HFFc6 (cell line): Measurements from ENCODE around the gene IFNA5. TPM values are rescaled to one million over a fixed set of nuclear protein-coding genes. Genes with fewer than 3 reads are reported as not detected.

Source experiments
- DNase-seq: peaks from one replicate; pipeline ENCODE4 v3.0.0-alpha.2; 2018
- H3K27ac Mint-ChIP-seq: 2 replicates; pipeline ENCODE4 v1.8.0; 2020; ENCODE audit warnings: mild to moderate bottlenecking, mixed read lengths
- H3K27me3 Mint-ChIP-seq: 2 replicates; pipeline ENCODE4 v1.8.0; 2021; ENCODE audit warnings: mild to moderate bottlenecking, moderate library complexity, mixed read lengths; ENCODE audit not compliant: insufficient read depth
- H3K36me3 Mint-ChIP-seq: 2 replicates; pipeline ENCODE4 v1.8.0; 2021; ENCODE audit warnings: low read depth, mixed read lengths
- H3K4me1 Mint-ChIP-seq: 2 replicates; pipeline ENCODE4 v1.8.0; 2020; ENCODE audit warnings: low read depth, mixed read lengths
- H3K4me3 Mint-ChIP-seq: 2 replicates; pipeline ENCODE4 v1.8.0; 2020; ENCODE audit warnings: mild to moderate bottlenecking, moderate library complexity, mixed read lengths
- H3K9me3 Mint-ChIP-seq: 2 replicates; pipeline ENCODE4 v1.8.0; 2020; ENCODE audit warnings: mild to moderate bottlenecking, mixed read lengths
- CTCF ChIP-seq: fragments of 200-600 bp; sonication (generic); IDR thresholded peaks from 2 replicates; pipeline ENCODE4 v1.5.0; 2021; ENCODE audit warnings: antibody characterized with exemption, mild to moderate bottlenecking
- total RNA-seq, 6 experiments: library from RNA; stranded (reverse); fragmentation: NEBNext Ultra II Directional; extraction: Animal tissue kit (Norgen Biotek cat#: 25700); gene quantifications; 2 replicates in 1 of 6; 3 replicates in 5 of 6; pipeline ENCODE4 v1.2.3, GENCODE V29; 2021

IFNA5 gene
- total RNA-seq, 6 experiments from 2014 or later = not detected

- no peak overlapping the region for H3K4me3 Mint-ChIP-seq
- H3K4me1 Mint-ChIP-seq = no peaks in the 10 kb centered on the region
- no peaks in the 10 kb centered on the region for H3K36me3 Mint-ChIP-seq
- DNase-seq = no peak
- no peaks in the 10 kb centered on the region for H3K9me3 Mint-ChIP-seq
- TF ChIP-seq CTCF = no peak
- no peak overlapping the region for H3K27ac Mint-ChIP-seq
- peaks cover 4% of the 10 kb centered on the region for H3K27me3 Mint-ChIP-seq
Observed at GRCh38 chr9:21267485-21268346, 37.4 kb downstream of the IFNA5 start.

GRCh38 chr9:21266733-21267484 is 38.2 kb downstream of the IFNA5 start:
- no peak overlapping the region for H3K4me3 Mint-ChIP-seq
- H3K27me3 Mint-ChIP-seq = peaks cover 4% of the 10 kb centered on the region
- H3K4me1 Mint-ChIP-seq = no peaks in the 10 kb centered on the region
- no peak for TF ChIP-seq CTCF
- no peak overlapping the region for H3K27ac Mint-ChIP-seq
- DNase-seq = no peak
- no peaks in the 10 kb centered on the region for H3K9me3 Mint-ChIP-seq
- H3K36me3 Mint-ChIP-seq = no peaks in the 10 kb centered on the region

- no peak for DNase-seq
- no peaks in the 10 kb centered on the region for H3K9me3 Mint-ChIP-seq
- no peak overlapping the region for H3K4me3 Mint-ChIP-seq
- H3K4me1 Mint-ChIP-seq = no peaks in the 10 kb centered on the region
- peaks cover 4% of the 10 kb centered on the region for H3K27me3 Mint-ChIP-seq
- TF ChIP-seq CTCF = no peak
- no peaks in the 10 kb centered on the region for H3K36me3 Mint-ChIP-seq
- no peak overlapping the region for H3K27ac Mint-ChIP-seq
Observed at GRCh38 chr9:21265421-21266189, 39.5 kb downstream of the IFNA5 start.

GRCh38 chr9:21255538-21256212 is 49.4 kb downstream of the IFNA5 start:
- DNase-seq = no peak
- no peak overlapping the region for H3K27ac Mint-ChIP-seq
- no peak for TF ChIP-seq CTCF
- peaks cover 37% of the 10 kb centered on the region for H3K27me3 Mint-ChIP-seq
- H3K4me1 Mint-ChIP-seq = peaks cover 6% of the 10 kb centered on the region
- no peak overlapping the region for H3K4me3 Mint-ChIP-seq
- no peaks in the 10 kb centered on the region for H3K9me3 Mint-ChIP-seq
- H3K36me3 Mint-ChIP-seq = no peaks in the 10 kb centered on the region

Other genes with a start within 250 kb of the IFNA5 start
- gene IFNB1, start 227.4 kb downstream of the IFNA5 start, total RNA-seq = not detected
- gene IFNW1, start 163.5 kb downstream of the IFNA5 start, total RNA-seq = not detected
- not detected for gene IFNA21, start 138.7 kb downstream of the IFNA5 start, total RNA-seq
- gene IFNA4, start 117.7 kb downstream of the IFNA5 start, total RNA-seq = not detected
- not detected for gene IFNA7, start 103.1 kb downstream of the IFNA5 start, total RNA-seq
- gene IFNA10, start 98.2 kb downstream of the IFNA5 start, total RNA-seq = not detected
- not detected for gene IFNA16, start 88.0 kb downstream of the IFNA5 start, total RNA-seq
- gene IFNA17, start 77.1 kb downstream of the IFNA5 start, total RNA-seq = not detected
- gene IFNA14, start 65.3 kb downstream of the IFNA5 start, total RNA-seq = not detected
- gene KLHL9, start 30.1 kb upstream of the IFNA5 start, total RNA-seq = 10 to 100 TPM; 25.7 to 32.2 (median 29.9) TPM
- gene IFNA6, start 45.6 kb upstream of the IFNA5 start, total RNA-seq = not detected
- not detected for gene IFNA13, start 62.7 kb upstream of the IFNA5 start, total RNA-seq
- not detected for gene IFNA2, start 80.1 kb upstream of the IFNA5 start, total RNA-seq
- not detected for gene IFNA8, start 103.8 kb upstream of the IFNA5 start, total RNA-seq
- gene IFNA1, start 135.1 kb upstream of the IFNA5 start, total RNA-seq = not detected
- gene IFNE, start 177.0 kb upstream of the IFNA5 start, total RNA-seq = 1 to 10 TPM in 3 of 6 experiments, under 1 TPM in 3; 0.74 to 2.3 (median 0.93) TPM